Measurements from ENCODE around the gene GAPVD1.

The GAPVD1 gene

GRCh38 chr9:125372441-125373226 is 111.0 kb downstream of the GAPVD1 start:
- no peak for DNase-seq (ENCODE audit: low read depth, low spot score)
- POLR2A ChIA-PET: no interaction called here
- CTCF ChIA-PET: interaction anchor here (0.9 to 8.3 kb wide), 7 partner anchors 9 to 600 kb away, joined by 3 to 83 read pairs (median 7); partner anchors contain the start of genes NR6A1 and WDR38
- no peak overlapping the region for H3K4me3 ChIP-seq (ENCODE audit: low read depth, low read length)
- TF ChIP-seq CTCF (IDR thresholded peaks at IDR 0.05; ENCODE audit: insufficient read depth, low read length, missing control alignments): no peak

- DNase-seq (ENCODE audit: low read depth, low spot score): no peak
- peak; percentile 84 for TF ChIP-seq CTCF (IDR thresholded peaks at IDR 0.05; ENCODE audit: insufficient read depth, low read length, missing control alignments)
- ChIA-PET CTCF (interaction anchor here (0.6 to 8.3 kb wide), 13 partner anchors 8 to 602 kb away, joined by 3 to 83 read pairs (median 5); partner anchors contain the start of genes NR6A1 and WDR38), POLR2A (no interaction called here)
- peak overlapping the region; percentile 50 for H3K4me3 ChIP-seq (ENCODE audit: low read depth, low read length)
Measured at GRCh38 chr9:125374443-125375309, 113.0 kb downstream of the GAPVD1 start.

- H3K4me3 ChIP-seq (ENCODE audit: low read depth, low read length): no peak overlapping the region
- POLR2A ChIA-PET: no interaction called here
- CTCF ChIA-PET: interaction anchor here (1.3 to 8.3 kb wide), 6 partner anchors 8 to 603 kb away, joined by 3 to 83 read pairs (median 5); partner anchors contain the start of genes NR6A1 and WDR38
- no peak for DNase-seq (ENCODE audit: low read depth, low spot score)
- TF ChIP-seq CTCF (IDR thresholded peaks at IDR 0.05; ENCODE audit: insufficient read depth, low read length, missing control alignments): no peak
Measured at GRCh38 chr9:125375820-125376219, 114.2 kb downstream of the GAPVD1 start.

- DNase-seq (ENCODE audit: low read depth, low spot score): no peak
- ChIA-PET CTCF (interaction anchor here (1.3 to 8.3 kb wide), 7 partner anchors 10 to 1123 kb away, joined by 3 to 83 read pairs (median 7); partner anchors contain the start of genes NR6A1 and WDR38), POLR2A (no interaction called here)
- TF ChIP-seq CTCF (IDR thresholded peaks at IDR 0.05; ENCODE audit: insufficient read depth, low read length, missing control alignments): no peak
- no peak overlapping the region for H3K4me3 ChIP-seq (ENCODE audit: low read depth, low read length)
Measured at GRCh38 chr9:125376261-125377226, 114.9 kb downstream of the GAPVD1 start.

GRCh38 chr9:125377584-125378250 is 116.1 kb downstream of the GAPVD1 start:
- ChIA-PET CTCF (interaction anchor here (1.1 to 8.3 kb wide), 10 partner anchors 9 to 1122 kb away, joined by 3 to 83 read pairs (median 4); partner anchors contain the start of genes NR6A1 and WDR38), POLR2A (no interaction called here)
- no peak overlapping the region for H3K4me3 ChIP-seq (ENCODE audit: low read depth, low read length)
- TF ChIP-seq CTCF (IDR thresholded peaks at IDR 0.05; ENCODE audit: insufficient read depth, low read length, missing control alignments): no peak
- no peak for DNase-seq (ENCODE audit: low read depth, low spot score)

Measured in AG04449 (cell line).